GM21737 (cell line): Measurements from ENCODE around the gene S100A13.
"Not testable (repeated sequence)": the region's sequence is repeated elsewhere in the genome, so short reads cannot be mapped to it uniquely, and the experiment has no call there.

Source experiments
- ATAC-seq: cut with Tn5 transposase; IDR thresholded peaks from one replicate; pipeline ENCODE4 v1.9.1; 2021; ENCODE audit warnings: mild to moderate bottlenecking, moderate library complexity; ENCODE audit not compliant: unreplicated experiment

Gene S100A13

DNA sequence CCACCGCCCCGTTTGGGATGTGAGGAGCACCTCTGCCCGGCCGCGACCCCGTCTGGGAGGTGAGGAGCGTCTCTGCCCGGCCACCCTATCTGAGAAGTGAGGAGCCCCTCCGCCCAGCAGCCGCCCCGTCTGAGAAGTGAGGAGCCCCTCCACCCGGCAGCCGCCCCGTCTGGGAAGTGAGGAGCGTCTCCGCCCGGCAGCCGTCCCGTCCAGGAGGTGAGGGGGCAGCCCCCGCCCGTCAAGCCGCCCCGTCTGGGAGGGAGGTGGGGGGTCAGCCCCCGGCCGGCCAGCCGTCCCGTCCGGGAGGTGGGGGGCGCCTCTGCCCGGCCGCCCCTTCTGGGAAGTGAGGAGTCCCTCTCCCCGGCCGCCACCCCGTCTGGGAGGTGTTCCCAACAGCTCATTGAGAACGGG, 52.2 kb downstream of the S100A13 start:
- ATAC-seq: not testable (repeated sequence)

DNA sequence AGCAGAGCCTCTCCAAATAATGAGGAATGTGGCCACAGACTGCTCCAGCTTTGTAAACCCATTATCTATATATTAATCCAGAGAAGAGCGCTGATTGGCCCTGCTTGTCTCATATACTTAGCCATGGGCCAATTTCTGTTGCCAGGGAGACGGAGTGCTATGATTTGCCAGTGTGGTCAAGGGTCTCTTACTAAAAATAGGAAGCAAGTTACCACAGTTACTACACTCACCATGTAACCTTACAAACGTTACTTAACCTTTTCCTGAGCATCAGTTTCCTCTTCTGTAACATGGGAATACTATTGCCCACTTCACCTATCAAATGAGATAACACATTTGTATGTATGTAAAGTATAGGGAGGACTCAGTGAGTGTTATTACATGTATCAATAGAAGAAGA, 54.0 kb downstream of the S100A13 start:
- no peak for ATAC-seq

DNA sequence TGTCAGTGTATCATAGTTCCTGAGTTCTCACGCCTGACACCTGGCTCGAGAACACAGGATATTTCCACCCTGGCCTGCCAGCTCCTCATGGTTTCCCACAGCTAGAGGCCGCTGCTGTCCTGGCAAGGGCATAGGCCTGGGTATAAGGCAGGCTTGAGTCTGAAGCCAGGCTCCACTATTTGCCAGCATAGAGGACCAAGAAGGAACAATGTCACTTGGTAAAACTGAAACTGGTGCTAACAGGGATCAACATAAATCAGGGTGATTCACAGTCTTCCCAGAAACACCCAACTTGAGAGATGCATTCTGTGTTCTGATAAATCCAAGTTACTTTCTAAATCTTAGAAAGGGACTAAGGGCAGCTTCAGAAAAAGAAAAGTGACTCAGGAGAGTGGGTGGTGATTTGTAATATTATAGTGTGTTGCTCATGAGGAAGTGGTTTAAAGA, 54.7 kb downstream of the S100A13 start:
- no peak for ATAC-seq

DNA sequence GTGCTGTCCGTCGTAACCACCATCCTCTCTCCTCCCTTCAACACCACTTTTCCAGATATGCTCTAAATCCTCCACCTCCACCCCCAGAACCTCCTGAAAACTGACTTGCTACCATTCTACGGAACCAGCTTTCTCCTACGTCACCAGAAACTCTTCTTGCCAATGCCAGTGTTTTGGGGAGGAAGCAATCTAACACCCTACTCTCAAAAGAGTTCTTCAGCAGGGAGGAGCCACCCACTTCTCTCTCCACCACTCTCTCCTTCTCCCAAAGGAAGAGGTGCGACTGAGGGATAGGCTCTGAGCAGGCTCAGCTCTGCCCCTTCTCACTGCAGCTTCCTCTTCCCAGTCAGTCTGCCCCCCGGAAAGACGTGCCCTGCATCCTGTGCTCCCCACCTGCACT, 55.6 kb downstream of the S100A13 start:
- ATAC-seq: no peak

DNA sequence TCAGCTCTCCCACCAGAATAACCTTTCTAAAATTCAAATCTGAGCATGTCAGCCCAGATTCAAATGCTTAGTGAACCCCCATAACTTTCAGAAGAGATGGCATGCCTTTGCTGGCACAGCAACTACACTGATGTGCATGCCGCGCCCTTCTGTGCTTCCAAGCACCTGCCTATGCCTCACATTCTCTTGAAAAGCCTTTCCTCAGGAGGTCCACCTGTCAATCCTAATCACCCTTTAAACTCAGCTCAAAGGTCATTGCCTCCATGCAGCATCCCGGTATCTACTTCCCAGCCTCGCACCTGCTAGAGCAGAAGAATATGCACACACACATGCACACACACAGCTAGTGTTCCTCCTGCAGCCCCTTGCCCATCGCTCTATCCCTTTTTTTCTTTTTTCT, 56.4 kb downstream of the S100A13 start:
- no peak for ATAC-seq

DNA sequence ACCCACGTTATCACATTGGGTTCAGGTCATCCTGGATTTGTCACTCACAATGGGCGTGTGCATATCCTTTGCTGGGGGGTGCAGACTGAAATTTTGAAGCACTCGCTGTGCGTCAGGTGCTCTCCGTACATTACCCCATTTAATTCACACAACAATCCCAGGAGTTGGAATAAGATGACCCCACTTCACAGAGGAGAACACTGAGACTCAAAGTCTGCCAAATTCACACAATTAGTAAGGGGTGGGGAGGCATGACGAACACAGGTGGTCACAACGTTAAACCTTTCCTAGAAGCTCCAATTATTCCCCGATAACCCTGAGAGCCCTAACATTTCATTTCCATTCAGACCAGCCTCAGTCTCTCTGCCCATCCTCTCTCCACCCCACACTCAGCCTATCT, 57.8 kb downstream of the S100A13 start:
- no peak for ATAC-seq
